Omental fat pad (tissue), 4 donors: ENCODE measurements around the gene ADAP1. TPM values are rescaled to one million over a fixed set of nuclear protein-coding genes. Genes with fewer than 3 reads are reported as not detected.

ENCODE experiments used
- ATAC-seq: fragments of 150-250 bp; one replicate; pipeline ENCODE4 v1.9.1; 2016; ENCODE audit warnings: mild to moderate bottlenecking, moderate library complexity; ENCODE audit not compliant: low FRiP score
- DNase-seq: peaks from one replicate; pipeline ENCODE4 v3.0.0-alpha.2; 2019; ENCODE audit warnings: low spot score
- total RNA-seq, 4 donors: library from RNA; depleted of rRNA; stranded (reverse); fragments of >200 nt; gene quantifications; one replicate each; pipeline ENCODE4 v1.1.0, GENCODE V29; 2016
- TF ChIP-seq, protein P1 (sequence below), 3 donors: fragments of 450-650 bp; IDR thresholded peaks; one replicate each; pipeline ENCODE4 v1.5.1; 2016 to 2017; ENCODE audit warnings: antibody characterized with exemption in 3 of 3, mild to moderate bottlenecking in 3 of 3, moderate library complexity in 2 of 3

ADAP1 gene
- total RNA-seq, 4 donors from 2014 or later = 6.7 to 21.7 (median 14.4) TPM

DNA sequence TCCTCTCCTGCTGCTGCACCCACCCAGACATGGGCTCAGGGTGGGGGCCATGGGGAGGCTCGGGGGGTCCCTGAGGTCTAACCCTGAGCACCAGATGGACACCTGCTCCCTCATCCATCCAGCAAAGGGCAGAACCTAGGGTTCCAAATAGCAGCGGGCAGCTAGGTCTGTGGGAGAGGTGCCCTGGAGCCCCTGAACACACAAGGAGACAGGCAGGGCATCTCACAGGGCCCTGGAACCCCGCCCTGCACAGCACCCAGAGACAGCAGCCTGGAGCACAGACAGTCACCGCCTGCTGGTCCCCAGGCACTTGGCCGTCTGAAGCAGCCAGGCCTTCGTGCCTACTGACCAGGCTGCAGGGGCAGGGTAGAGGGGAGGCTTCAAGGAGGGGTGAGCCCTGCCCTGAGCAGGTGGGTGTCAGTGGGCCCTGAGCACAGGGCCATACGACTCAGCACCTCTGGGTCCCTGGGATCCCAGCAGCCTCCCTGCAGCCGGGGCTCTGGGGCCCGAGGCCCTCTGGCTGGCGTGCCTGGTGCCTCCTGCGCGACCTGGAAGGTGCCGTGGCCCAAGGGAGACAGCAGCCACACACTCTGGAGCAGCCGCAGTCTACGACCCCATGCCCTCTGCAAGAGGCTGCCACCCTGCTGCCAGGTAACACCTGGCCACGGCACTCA is 39.8 kb downstream of the ADAP1 start:
- TF ChIP-seq, protein P1, sequence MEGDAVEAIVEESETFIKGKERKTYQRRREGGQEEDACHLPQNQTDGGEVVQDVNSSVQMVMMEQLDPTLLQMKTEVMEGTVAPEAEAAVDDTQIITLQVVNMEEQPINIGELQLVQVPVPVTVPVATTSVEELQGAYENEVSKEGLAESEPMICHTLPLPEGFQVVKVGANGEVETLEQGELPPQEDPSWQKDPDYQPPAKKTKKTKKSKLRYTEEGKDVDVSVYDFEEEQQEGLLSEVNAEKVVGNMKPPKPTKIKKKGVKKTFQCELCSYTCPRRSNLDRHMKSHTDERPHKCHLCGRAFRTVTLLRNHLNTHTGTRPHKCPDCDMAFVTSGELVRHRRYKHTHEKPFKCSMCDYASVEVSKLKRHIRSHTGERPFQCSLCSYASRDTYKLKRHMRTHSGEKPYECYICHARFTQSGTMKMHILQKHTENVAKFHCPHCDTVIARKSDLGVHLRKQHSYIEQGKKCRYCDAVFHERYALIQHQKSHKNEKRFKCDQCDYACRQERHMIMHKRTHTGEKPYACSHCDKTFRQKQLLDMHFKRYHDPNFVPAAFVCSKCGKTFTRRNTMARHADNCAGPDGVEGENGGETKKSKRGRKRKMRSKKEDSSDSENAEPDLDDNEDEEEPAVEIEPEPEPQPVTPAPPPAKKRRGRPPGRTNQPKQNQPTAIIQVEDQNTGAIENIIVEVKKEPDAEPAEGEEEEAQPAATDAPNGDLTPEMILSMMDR (IDR thresholded peaks at IDR 0.05) = no peak
- no peak for DNase-seq
- ATAC-seq = no peak

DNA sequence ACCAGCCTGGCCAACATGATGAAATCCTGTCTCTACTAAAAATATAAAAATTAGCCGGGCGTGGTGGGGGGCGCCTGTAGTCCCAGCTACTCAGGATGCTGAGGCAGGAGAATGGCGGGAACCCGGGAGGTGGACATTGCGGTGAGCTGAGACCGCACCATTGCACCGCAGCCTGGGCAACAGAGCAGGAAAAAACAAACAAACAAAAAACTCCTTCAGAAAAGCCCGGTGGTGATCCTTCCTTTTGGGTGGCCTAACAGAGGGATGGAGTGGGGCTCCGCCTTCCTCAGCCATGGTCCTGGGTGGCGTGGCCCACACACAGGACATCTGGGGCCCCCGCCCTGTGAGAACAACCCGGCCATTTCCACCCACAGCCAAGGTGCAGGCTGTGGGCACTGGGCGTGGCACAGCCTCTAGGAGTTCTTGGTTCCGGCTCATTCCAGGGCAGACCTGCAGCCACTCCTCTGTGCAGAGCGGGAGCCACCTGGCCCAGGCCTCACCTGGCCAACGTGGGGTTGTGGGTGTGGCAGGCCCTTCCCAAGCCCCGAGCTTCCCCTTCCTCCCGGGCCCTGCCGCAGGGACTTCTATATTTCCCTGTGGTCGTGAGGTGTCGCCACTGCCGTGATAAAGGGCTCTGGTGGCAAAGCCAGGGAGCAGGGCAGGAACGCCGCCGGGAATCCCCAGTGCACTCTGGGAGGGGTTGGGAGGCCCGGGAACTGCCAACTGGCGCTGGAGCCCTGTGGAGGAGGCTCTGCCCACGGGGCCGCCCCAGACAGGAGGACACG is 40.6 kb downstream of the ADAP1 start:
- DNase-seq (no peak), ATAC-seq (no peak)
- TF ChIP-seq, protein P1 (IDR thresholded peaks at IDR 0.05) = no peak

DNA sequence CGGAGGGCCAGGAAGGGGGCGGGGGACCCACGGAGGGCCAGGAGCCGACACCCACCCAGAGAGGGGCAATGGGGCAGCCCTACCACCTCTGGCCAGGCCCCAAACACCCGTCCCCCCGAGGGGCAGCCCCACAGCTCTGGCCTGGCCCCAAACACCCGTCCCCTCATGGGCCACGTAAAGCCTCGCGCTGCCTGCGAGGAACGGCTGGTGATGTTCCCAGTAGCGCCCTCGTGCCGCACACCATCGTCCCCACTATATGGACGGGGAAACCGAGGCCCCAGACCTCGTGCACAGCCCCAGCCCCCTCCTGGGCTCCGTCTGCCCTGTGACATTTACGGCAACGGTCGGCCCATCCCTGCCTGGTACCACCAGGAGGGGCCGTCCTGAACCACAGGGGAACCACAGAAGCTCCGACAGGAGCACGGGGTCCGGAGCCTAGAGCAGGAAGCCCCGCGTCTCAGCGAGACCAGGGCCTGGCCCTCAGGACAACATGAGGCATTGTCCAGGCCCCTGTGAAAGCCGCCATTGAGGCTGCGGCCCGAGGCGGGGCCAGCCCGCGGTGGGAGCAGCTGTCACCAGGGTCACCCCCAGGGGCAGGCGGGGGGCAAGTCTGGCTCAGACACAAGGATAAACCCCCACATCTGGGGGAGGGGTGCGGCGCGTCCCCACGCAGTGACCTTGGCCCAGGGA is 42.5 kb downstream of the ADAP1 start:
- TF ChIP-seq, protein P1 (IDR thresholded peaks at IDR 0.05) = no peak
- DNase-seq (no peak), ATAC-seq (no peak)

DNA sequence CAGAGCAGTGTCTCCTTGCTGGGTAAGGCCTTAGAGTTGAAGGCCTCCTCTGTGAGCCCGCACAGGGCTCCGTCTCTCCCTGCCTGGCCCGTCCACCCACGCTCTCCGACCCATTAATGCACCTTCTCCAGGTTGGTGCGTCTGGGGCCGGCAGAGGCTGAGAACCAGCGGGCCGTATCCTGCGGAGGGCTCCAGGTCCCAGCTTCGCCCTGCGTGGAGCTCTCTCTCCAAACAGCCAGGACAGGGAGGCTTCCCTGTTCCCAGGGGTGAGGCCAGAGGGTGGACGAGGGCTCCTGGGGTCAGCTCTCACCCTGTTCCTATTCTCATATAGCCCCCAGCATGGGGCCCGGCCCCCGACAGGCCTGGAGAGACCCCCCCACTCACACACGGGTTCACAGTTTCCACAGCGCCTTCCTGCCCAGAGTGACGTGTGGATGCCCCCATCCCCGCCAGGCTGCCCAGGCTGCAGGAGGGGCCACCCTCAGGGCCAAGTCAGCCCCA is 43.5 kb downstream of the ADAP1 start:
- ATAC-seq (no peak), DNase-seq (no peak)
- TF ChIP-seq, protein P1 (IDR thresholded peaks at IDR 0.05) = no peak

DNA sequence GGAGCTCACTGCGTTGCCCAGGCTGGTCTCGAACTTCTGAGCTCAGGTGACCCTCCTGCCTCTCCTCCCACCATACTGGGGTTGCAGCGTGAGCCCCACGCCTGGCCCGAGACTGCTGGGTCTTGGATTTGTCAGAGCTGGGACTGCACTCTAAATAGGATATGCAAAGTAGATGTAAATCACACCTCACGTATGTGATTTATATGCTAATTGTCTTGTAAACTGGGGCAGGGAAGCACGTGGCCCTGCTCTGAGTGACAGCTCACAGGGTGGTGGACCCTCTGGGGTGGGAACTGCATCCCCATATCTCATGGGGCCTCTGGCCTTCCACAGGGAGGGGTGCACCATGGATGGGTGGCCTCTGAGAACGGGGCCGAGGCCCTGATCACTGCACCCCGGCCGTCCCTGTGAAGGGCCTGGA is 44.0 kb downstream of the ADAP1 start:
- ATAC-seq (no peak), DNase-seq (no peak)
- TF ChIP-seq, protein P1 (IDR thresholded peaks at IDR 0.05) = no peak

DNA sequence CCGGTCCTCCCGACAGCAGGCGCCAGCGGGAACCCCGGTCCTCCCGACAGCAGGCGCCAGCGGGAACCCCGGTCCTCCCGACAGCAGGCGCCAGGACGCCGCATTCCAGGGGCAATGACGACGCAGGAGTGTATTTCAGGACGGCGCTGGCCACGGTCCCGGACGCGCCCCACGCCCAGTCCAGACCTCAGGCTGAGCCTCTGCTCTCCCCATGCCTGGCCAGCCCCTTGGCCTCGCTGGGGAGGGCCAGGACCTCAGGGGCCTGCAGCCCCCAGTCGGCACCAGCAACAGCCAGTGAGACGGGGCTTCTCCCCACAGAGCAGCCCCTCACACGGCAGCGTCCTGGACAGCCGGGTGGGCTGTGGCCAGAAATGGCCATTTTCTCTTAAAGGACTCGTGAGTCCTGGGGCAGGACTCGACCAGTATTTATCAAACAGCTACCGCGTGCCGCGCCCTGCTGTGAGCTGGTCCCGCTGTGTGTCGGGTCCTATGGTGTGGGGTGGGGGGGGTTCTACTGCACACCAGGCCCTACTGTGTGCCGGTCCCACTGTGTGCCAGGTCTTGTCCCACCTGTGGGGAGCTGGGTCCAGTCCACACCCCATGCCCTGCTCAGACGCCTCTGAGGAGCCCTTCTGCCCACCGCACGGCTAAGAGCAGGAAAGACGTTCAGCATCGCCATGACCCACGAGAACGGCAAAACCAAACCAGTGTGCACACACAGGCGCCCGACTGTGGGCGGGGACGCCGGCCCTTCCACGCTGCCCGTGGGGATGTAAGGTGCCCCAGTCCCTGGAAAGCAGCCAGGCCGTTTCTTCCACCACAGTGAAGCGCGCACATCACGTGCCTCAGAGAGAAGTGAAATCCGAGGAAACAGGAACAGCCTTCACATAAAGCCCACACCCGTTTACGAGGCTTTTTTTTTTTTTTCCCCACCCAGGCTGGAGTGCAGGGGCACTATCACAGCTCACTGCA is 44.8 kb downstream of the ADAP1 start:
- no peak for DNase-seq
- peak; percentile 54 for ATAC-seq
- TF ChIP-seq, protein P1 (IDR thresholded peaks at IDR 0.05) = no peak
